NT2/D1 (cell line): ENCODE results near the gene ITGA3.

Experiments
- DNase-seq: peaks from one replicate; pipeline ENCODE4 v3.0.0-alpha.2; 2011; ENCODE audit warnings: low read depth, low spot score
- H3K27me3 ChIP-seq: 2 replicates; pipeline ENCODE4 v1.6.0; 2011; ENCODE audit warnings: mild to moderate bottlenecking; ENCODE audit not compliant: insufficient read length, insufficient read depth
- H3K36me3 ChIP-seq: 2 replicates; pipeline ENCODE4 v1.6.1; 2011; ENCODE audit warnings: mild to moderate bottlenecking, low read length, mixed read lengths; ENCODE audit not compliant: insufficient read depth, insufficient read length
- H3K4me1 ChIP-seq: 2 replicates; pipeline ENCODE4 v1.5.1; 2011; ENCODE audit not compliant: insufficient read depth, insufficient read length
- H3K4me3 ChIP-seq: 2 replicates; pipeline ENCODE4 v1.5.1; 2011; ENCODE audit warnings: low read depth; ENCODE audit not compliant: insufficient read length
- H3K9ac ChIP-seq: 2 replicates; pipeline ENCODE4 v1.6.0; 2011; ENCODE audit warnings: low read depth; ENCODE audit not compliant: insufficient read length
- H3K9me3 ChIP-seq: 2 replicates; pipeline ENCODE4 v1.5.1; 2011; ENCODE audit warnings: mild to moderate bottlenecking, low read length; ENCODE audit not compliant: insufficient read depth
- SUZ12 ChIP-seq: IDR thresholded peaks from 2 replicates; pipeline ENCODE4 v1.6.1; 2011; ENCODE audit not compliant: insufficient read length, insufficient read depth; ENCODE audit errors: extremely low read depth
- YY1 ChIP-seq: IDR thresholded peaks from 2 replicates; pipeline ENCODE4 v1.6.1; 2011; ENCODE audit not compliant: insufficient read length, insufficient read depth
- ZNF274 ChIP-seq: IDR thresholded peaks from 2 replicates; pipeline ENCODE4 v1.6.1; 2011; ENCODE audit warnings: mild to moderate bottlenecking, low read depth, low read length

The ITGA3 gene

GRCh38 chr17:50044483-50044882, 11.4 kb upstream of the ITGA3 start:
- no peak overlapping the region for H3K4me3 ChIP-seq
- H3K4me1 ChIP-seq: peaks cover 15% of the 10 kb centered on the region
- H3K27me3 ChIP-seq: no peaks in the 10 kb centered on the region
- no peak for DNase-seq
- H3K9ac ChIP-seq: no peak overlapping the region
- no peak for TF ChIP-seq ZNF274
- TF ChIP-seq YY1: no peak
- no peak for TF ChIP-seq SUZ12
- no peaks in the 10 kb centered on the region for H3K36me3 ChIP-seq
- no peaks in the 10 kb centered on the region for H3K9me3 ChIP-seq

GRCh38 chr17:50045154-50045553, 10.8 kb upstream of the ITGA3 start:
- H3K4me1 ChIP-seq: peaks cover 15% of the 10 kb centered on the region
- no peak for DNase-seq

GRCh38 chr17:50046179-50046578, 9.7 kb upstream of the ITGA3 start:
- DNase-seq: no peak
- Histone ChIP-seq H3K9ac (no peak overlapping the region), H3K36me3 (no peaks in the 10 kb centered on the region), H3K4me3 (no peak overlapping the region), H3K27me3 (no peaks in the 10 kb centered on the region), H3K4me1 (peaks cover 20% of the 10 kb centered on the region), H3K9me3 (no peaks in the 10 kb centered on the region)
- TF ChIP-seq ZNF274 (no peak), YY1 (no peak), SUZ12 (no peak)

More at GRCh38 chr17:50045154-50045553, 10.8 kb upstream of the ITGA3 start:
- H3K4me3 ChIP-seq: no peak overlapping the region
- no peak overlapping the region for H3K9ac ChIP-seq
- H3K36me3 ChIP-seq: no peaks in the 10 kb centered on the region
- TF ChIP-seq YY1 (no peak), ZNF274 (no peak), SUZ12 (no peak)
- H3K27me3 ChIP-seq: no peaks in the 10 kb centered on the region
- H3K9me3 ChIP-seq: no peaks in the 10 kb centered on the region

GRCh38 chr17:50046667-50047066, 9.2 kb upstream of the ITGA3 start:
- DNase-seq: no peak
- H3K4me1 ChIP-seq: peaks cover 25% of the 10 kb centered on the region
- TF ChIP-seq YY1 (no peak), SUZ12 (no peak), ZNF274 (no peak)
- no peak overlapping the region for H3K9ac ChIP-seq
- H3K4me3 ChIP-seq: no peak overlapping the region
- no peaks in the 10 kb centered on the region for H3K9me3 ChIP-seq
- no peaks in the 10 kb centered on the region for H3K27me3 ChIP-seq
- H3K36me3 ChIP-seq: no peaks in the 10 kb centered on the region

- Histone ChIP-seq H3K4me3 (no peak overlapping the region), H3K9me3 (no peaks in the 10 kb centered on the region), H3K9ac (no peak overlapping the region), H3K4me1 (peaks cover 27% of the 10 kb centered on the region), H3K36me3 (no peaks in the 10 kb centered on the region), H3K27me3 (no peaks in the 10 kb centered on the region)
- DNase-seq: no peak
- no peak for TF ChIP-seq YY1
- no peak for TF ChIP-seq SUZ12
- no peak for TF ChIP-seq ZNF274
Observed at GRCh38 chr17:50047083-50047482, 8.8 kb upstream of the ITGA3 start.

GRCh38 chr17:50047488-50048126, 8.3 kb upstream of the ITGA3 start:
- H3K4me1 ChIP-seq: peaks cover 28% of the 10 kb centered on the region
- H3K9me3 ChIP-seq: no peaks in the 10 kb centered on the region
- TF ChIP-seq SUZ12 (no peak), YY1 (no peak), ZNF274 (no peak)
- H3K9ac ChIP-seq: no peak overlapping the region
- no peaks in the 10 kb centered on the region for H3K27me3 ChIP-seq
- DNase-seq: no peak
- no peak overlapping the region for H3K4me3 ChIP-seq
- H3K36me3 ChIP-seq: no peaks in the 10 kb centered on the region

GRCh38 chr17:50048146-50048720, 7.7 kb upstream of the ITGA3 start:
- no peak for TF ChIP-seq ZNF274
- no peak for TF ChIP-seq YY1
- TF ChIP-seq SUZ12: no peak
- no peaks in the 10 kb centered on the region for H3K27me3 ChIP-seq
- H3K4me3 ChIP-seq: no peak overlapping the region
- H3K9me3 ChIP-seq: no peaks in the 10 kb centered on the region
- H3K4me1 ChIP-seq: peaks cover 30% of the 10 kb centered on the region
- no peak for DNase-seq
- H3K9ac ChIP-seq: no peak overlapping the region
- H3K36me3 ChIP-seq: no peaks in the 10 kb centered on the region
